Activated CD8-positive, alpha-beta memory T cell treated with anti-CD3 and anti-CD28 coated beads for 48 hours (primary cell): ENCODE data around the gene ABT1.
"Not testable (repeated sequence)": the region's sequence is repeated elsewhere in the genome, so short reads cannot be mapped to it uniquely, and the experiment has no call there.

ENCODE experiments used
- DNase-seq, 3 experiments: peaks; one replicate each; pipeline ENCODE4 v3.0.0-alpha.2; 2020; ENCODE audit warnings: low read depth in 2 of 3, low spot score in 2 of 3

ABT1 gene

DNA sequence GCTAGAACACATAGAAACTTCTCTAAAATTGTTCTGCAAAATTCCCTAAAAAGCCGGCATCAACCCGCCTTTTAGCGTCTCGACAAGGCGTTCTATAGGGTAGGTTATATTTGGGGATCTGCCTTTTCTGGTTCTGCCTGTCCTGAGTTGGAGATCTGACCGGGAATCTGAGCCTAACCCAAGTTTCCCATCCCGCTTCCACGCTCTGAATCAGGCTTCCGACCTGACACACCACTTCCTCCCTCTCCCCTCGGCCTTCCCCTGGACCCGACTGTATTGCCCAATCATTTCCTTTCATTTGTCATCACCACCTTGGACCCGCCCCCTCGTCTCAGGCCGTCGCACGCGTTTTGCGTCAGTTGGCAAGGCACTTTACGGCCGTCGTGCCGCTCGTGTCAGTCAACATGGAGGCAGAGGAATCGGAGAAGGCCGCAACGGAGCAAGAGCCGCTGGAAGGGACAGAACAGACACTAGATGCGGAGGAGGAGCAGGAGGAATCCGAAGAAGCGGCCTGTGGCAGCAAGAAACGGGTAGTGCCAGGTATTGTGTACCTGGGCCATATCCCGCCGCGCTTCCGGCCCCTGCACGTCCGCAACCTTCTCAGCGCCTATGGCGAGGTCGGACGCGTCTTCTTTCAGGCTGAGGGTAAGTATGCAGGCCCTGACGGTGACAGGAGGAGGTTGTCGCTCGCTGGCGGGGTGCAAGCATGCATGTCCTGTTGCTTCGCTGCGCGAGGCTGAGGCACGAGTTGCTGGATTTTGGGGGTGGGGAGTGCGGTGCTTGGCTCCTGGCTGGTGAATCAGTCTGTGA is at the start of gene ABT1:
TSS of gene ABT1 (plus strand) at position 375 of the 810 bp plus-strand sequence. CDS start at position 405, 30 bp downstream.
- DNase-seq = peak; percentile 86 to 91 (median 86)

DNA sequence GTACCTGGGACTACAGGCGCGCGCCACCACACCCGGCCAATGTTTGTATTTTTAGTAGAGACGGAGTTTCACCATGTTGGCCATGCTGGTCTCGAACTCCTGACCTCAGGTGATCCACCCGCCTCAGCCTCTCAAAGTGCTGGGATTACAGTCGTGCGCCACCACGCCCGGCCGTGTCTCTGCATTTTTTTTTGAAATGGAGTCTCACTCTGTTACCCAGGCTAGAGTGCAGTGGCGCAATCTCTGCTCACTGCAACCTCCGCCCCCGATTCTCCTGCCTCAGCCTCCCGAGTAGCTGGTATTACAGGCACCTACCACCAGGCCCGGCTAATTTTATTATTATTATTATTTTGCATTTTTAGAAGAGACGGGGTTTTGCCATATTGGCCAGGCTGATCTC is 49.4 kb upstream of the ABT1 start:
- not testable (repeated sequence) for DNase-seq

DNA sequence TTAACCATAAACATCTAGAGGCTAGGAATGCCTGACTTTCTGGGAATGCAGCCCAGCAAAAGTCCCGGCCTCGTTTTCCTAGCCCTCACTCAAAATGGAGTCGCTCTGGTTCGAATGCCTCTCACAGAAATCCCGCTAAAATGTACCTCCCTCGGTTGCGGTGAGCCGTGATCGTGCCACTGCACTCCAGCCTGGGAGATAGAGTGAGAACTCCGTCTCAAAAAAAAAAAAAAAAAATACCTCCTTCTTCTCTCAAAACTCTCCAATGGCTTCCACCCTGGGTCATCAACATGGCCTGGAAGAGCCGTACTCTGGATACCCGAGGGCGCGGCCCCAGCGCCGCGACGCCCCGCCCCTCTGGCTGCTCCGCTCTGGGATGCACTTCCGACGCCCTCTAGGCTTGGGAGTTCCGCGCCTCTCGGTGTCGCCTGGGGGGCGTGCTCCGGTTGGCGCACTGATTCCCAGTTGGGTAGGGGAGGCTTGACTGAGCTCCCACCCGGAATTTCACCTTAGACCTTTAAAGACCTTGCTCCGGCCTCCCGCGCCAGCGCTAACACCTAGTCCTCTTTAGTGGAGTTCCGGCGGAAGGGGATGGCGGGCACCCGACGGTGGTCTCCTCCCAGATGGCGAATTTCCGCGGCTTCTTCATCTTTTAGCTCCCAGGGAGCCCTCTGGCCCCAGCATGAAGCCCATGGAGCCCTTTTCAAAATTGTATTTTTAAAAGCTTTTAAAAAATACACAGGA is 46.3 kb upstream of the ABT1 start:
- DNase-seq = peak in 2 of 3 experiments; percentile 45

DNA sequence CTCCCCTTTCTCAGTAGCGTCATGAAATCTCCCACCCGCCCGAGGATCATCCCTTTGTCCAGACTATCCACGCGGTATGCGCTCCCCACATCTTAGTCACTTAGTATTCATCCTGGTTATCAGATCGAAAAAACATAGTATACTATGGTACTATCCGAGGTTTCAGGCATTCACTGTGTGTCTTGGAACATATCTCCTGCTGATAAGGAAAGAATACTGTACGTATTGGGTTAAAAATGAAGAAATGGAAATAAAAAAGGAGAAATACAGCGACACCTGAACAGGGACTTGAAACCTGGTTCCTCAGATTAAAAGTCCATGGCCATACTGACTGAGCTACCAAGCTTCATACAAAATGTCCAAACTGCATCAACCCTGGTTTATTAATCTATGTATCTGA is 44.5 kb upstream of the ABT1 start:
- DNase-seq = no peak

DNA sequence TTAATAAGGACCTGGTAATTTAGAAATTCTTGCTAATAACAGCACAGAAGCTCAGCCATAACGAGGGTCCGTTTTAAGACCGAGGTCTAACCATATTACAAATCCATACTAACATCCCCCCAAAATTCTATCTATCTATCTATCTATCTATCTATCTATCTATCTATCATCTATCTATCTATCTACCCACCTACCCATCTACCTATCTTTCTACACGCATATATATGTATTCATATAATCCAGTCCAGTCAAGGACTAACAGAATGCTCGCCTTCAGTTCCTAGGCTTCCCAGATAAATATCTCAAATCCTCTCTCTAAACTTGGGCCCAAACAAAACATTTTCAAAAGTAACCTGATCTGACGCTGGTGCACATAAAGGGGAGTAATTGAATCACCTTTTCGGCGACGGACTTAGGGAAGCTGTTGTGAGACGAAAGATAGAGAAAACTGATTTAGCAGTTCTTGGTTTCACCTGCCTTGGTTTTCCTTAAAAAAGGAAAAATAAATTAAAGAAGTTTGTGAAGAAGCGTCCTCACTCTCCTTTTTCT is 44.0 kb upstream of the ABT1 start:
- DNase-seq = no peak

DNA sequence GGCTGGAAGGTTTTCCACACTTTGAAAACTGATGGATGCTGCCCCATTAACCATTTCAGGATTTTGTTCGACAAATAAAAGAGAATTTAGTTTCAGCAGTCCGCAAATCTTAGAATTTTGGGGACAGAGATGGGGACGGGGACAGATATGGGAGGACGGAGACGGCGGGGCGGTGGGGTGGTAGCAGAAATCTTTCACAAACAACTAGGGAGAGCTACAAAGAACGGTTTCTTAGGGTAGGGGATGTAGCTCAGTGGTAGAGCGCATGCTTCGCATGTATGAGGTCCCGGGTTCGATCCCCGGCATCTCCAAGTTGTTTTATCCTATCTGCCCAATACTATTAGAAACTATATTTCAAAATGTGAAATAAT is 43.5 kb upstream of the ABT1 start:
- DNase-seq = peak; percentile 49 to 89 (median 85)

DNA sequence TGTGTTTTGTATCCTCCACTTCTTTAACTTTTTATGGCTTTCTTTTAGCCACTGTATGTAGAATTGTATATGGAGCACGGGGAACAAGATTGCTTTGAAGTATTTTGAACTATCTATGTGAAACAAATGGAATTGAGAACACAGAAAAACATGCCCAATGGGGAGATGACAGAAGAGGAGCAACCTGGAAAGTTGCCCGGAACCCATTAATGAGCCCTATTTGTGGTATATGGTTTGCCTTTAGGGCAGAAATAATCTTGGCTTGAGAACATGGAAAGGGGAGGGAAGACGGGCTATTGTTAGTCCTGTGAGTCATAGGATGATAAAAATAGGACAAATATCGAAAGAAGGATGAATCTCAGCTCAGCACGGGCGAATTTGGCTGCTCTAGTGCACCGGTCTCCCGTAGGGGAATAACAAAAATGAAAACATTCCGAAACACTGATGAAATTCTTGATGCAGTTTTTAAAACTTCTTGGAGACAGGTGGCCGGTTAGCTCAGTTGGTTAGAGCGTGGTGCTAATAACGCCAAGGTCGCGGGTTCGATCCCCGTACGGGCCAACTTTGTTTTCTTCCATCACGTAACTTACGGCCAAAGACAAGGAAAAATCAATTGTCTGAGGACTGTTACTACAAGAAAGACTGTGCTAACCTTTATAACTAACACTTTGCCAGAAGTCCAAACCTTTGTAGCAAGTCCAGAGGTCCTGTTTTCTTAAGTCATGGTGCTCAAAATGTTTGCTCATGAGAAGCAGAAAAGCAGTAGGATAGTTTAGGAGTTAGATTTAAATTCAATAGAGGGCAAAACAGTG is 42.9 kb upstream of the ABT1 start:
- DNase-seq = peak; percentile 63 to 86 (median 77)

DNA sequence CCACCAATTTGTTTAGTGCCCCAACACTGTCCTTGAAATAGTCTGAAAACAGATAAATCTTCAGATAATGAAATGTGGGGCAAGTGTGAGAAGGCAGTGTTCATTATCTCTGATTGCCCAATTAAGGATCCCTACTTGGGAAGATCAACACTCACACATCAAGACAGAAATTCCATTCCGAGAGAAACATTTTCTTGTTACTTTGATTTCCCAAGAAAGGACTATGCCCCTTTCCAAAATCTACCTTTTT is 42.4 kb upstream of the ABT1 start:
- no peak for DNase-seq

DNA sequence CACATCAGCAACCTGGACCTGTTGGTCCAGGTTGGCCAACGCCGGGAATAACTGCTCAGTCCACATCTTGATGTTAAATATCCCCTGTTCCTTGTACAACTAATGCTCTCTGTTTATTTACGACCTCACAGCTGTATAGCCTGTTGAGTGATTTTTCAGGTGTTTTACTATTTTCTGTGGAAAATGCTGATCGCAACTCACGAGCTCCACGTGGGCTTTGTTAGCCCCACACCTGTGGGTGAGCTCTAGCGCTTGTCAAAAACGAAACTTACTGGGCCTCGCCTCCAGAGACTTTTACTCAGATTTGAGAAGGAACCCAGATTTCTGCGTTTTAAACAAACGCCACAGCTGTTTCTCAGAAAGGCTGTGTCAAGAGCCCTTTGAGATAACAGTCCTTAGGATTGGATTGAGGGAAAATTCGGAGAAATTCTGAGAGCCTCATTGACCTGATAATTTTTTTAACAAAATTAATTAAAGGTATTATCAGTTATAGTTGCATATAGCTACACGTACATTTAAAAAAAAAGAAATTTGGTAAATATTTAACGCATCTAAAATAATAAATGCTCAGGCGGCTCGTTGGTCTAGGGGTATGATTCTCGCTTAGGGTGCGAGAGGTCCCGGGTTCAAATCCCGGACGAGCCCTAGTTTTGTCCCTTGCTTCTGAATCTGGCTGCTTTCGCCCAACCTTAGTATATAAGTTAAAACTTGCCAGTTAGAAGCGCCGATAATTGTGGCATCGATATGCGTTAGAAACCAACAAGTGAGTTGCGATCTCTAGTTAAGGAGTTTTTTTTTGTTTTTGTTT is 41.9 kb upstream of the ABT1 start:
- peak in 2 of 3 experiments; percentile 43 to 51 for DNase-seq

DNA sequence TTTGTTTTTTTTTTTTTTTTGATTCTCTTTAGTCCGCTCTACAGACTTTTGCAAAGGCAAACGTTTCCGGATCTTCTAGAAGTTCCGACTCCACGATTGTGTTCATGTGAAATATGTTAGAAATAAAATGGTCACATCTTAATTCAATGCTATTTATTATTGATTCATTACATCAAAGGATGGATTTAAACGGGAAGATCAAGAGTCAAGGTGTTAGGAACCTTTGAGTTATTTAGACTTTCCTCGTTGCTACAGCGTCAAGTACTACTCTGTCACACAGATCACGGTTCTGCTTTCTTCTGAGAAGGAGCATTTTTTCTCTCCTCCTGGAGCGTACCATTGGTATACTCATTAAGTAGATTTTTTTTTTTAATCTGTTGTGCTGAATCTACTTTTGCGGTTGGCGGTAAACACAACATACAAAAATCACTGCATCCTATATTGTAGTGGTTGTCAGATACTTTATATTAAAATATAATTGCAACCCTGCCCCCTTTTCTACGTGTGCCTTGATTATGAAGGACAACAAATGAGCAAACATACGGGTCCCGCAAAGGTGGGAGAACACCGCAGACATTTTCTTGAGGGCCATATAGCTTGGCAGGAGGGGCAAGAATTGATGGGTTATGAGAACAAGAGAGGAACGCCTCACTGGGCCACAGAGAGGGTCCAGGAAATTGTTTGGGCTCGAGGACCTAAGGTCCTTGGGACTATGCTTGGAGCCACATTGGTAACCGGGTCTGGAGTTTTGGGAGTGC is 41.1 kb upstream of the ABT1 start:
- DNase-seq = no peak

DNA sequence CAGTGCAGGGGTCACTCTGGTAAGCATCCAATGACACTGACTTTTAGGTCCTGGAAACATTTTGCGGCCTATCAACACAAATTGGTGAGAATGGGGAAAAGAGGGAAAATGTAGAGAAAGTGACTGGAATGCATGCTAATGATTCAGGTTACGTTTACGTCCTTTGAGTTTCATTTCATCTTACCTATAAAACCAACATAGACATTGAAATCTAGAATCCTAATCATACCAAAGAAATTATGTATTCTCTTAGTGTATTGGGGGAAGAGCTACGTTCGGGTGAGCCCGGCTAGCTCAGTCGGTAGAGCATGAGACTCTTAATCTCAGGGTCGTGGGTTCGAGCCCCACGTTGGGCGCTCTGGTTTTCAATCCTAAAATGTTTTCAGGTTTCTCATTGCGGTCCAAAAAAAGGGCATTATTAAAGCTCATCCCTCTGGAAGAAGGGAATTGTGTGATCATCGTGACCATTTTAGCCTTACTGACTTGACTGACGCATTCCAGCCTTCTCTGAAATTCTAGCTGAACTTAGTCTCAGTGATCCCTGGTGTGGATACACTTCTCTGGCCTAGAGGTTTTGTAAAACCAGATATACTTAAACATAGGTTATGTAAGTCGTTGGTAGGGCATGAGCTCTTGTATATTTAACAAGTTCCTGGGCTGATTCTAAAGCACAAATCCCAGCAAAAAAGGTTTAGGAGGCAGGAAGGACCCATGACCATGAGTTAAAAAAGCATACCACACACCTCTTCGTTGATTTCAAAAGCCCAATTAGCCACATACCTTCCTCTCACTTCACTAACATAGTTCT is 40.3 kb upstream of the ABT1 start:
- peak in 1 of 3 experiments; percentile 50 for DNase-seq

DNA sequence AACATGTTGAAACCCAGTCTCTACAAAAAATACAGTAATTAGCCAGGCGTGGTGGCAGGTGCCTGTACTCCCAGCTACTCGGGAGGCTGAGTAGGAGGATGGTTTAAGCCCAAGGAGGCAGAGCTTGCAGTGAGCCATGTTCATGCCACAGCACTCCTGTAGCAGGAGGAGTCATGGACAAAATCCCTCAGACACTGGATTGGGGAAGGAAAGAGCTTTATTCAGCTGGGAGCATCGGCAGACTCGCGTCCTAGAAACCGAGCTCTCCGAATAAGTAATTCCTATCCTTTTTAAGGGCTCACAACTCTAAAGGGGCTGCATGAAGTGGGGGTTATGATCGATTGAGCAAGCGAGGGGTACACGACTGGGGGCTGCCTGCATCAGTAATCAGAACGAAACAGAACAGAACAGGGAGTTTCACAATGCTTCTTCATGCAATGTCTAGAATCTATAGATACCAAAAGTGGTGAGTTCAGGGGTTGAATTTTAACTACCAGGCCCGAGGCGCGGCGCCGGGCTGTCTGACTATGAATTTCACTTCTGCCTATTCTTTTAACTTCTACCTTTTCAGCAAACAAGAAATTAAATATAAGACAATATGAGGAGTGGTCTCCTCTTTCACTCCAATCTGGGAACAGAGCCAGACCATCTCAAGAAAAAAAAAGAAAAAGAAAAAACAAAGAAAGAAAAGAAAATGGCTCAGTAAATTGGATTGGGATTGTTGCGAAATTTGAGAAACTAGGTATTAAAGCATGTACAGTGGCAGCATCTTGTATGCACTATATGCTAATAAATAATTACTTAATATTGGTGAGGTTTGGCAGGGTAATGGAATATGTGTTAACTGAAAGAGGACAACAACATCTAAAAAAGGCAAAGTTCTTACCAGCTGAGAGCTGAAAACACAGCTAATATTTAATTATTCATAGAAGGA is 35.0 kb upstream of the ABT1 start:
- DNase-seq = no peak

DNA sequence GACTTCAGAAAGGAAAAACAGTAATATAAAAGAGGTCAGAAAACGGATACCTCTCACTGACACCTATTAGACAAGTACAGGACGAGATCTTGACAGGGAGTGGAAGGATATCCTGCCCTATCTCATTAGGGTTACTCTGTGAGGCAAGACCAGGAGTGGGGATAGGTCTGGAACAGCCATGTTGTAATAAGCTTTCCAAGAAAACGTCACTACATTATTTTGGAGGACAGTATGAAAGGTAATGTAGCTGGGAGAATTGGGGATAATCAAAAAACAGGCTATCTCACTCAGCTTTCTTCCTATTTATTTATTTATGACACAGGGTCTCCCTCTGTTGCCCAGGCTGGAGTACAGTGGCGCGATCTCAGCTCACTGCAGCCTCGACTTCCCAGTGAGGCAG is 33.3 kb upstream of the ABT1 start:
- DNase-seq = no peak

DNA sequence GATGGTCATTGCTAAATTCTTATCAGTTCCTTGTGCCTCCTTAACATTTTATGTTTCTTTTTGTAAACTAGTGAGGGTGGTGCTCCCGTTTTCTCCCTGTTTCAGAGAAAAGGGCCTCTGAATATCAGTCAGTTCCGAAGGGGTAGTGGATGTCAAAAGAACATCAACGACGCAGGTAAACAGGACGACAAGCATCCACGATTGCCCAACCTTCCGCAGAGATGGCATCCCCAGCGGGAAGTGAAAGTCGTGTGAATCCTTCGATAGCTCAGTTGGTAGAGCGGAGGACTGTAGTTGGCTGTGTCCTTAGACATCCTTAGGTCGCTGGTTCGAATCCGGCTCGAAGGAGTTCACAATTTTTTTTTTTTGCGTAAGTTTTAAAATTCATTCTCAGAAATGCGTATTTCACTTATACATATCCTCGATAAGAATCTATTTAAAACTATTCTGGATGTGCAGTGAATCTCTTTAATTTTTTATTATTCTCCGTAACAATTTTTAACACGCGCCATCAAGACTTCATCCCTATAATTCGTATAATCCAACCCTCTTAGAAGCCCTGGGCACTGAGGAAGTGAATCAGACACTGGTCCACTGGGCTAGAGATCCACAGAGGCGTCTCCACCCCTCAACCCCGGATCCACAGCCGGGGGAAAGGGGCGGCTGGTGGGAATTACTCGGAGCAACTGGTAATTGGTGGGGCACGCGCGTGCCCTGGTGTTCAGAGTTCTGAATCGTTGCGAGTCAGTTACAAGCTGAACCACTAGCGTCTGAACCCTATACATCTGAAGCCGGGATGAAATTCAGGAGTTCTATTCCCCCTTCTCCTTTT is 27.9 kb upstream of the ABT1 start:
- DNase-seq = peak; percentile 88 to 100 (median 100)

DNA sequence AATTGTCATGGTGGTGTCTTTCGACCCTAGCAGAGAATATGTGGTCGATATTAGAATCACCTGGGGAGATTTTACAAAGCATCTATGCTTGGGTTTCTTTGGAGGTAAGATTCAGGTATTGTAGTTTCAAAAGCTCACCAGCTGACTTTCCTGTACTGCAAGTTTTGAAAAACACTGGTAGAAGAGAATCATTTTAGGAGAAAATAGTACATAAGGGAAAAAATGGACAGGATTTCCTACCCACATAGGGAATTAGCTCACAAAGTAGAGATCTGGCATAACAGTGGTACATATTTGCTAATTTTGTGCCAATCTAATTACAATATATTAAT is 27.4 kb upstream of the ABT1 start:
- DNase-seq = no peak

DNA sequence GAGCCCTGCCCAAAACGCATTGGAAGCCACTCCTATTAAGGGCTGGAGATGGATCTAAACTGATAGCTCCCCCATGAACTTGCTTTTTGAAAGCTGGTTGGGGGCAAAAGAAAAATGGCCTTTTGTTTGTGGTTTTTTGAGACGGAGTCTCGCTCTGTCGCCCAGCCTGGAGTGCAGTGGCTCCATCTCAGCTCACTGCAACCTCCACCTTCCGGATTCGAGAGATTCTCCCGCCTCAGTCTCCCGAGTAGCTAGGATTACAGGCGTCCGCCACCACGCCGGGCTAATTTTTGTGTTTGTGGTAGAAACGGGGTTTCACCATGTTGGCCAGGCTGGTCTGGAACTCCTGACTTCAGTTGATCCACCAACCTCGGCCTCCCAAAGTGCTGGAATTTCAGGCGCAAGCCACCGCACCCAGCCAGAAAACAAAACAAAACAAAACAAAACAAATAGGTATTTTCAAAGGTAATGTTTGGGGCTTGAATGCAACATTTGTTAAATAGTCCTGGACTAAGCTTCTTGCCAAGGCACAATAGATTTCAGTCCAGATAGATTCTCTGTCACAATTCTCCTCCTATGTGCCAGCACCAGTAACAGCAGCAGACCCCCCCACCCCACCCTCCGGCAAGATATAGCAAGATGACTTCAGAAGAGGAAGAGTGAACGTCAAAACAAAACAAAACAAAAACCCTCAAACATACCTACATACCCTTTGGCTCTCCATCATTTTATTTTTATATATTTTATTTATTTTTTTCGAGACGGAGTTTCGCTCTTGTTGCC is 26.5 kb upstream of the ABT1 start:
- DNase-seq = no peak
